HG03457 (cell line): ENCODE measurements around the gene OR10K1.
"Not testable (repeated sequence)": the region's sequence is repeated elsewhere in the genome, so short reads cannot be mapped to it uniquely, and the experiment has no call there.

Source experiments
- ATAC-seq: cut with Tn5 transposase; IDR thresholded peaks from one replicate; pipeline ENCODE4 v1.9.1; 2021; ENCODE audit warnings: moderate number of reproducible peaks; ENCODE audit not compliant: unreplicated experiment

The OR10K1 gene, protein sequence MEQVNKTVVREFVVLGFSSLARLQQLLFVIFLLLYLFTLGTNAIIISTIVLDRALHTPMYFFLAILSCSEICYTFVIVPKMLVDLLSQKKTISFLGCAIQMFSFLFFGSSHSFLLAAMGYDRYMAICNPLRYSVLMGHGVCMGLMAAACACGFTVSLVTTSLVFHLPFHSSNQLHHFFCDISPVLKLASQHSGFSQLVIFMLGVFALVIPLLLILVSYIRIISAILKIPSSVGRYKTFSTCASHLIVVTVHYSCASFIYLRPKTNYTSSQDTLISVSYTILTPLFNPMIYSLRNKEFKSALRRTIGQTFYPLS

DNA sequence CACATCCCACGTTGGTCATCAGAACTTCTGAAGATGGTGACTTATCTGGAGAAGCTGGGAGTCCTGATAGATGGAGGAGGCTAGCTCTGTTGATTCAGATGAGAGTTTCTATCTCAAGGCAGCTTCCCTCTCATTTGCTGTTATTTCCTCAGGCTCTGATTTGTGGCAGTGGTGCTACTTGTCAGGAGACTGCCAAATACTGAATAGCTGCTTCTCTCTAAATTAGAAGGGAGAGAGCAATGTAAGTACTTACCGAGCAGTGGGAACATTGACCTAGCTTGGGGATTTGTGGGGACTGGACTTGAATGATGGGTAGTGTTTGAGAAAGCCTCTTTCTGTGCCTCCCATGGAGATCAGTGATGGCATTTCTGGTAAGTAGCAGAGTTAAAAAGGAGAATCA, at the start of gene OR10K1:
TSS of gene OR10K1 (plus strand) at position 301 of the 400 bp plus-strand sequence. CDS start 3,728 bp downstream, outside the sequence.
- no peak for ATAC-seq

DNA sequence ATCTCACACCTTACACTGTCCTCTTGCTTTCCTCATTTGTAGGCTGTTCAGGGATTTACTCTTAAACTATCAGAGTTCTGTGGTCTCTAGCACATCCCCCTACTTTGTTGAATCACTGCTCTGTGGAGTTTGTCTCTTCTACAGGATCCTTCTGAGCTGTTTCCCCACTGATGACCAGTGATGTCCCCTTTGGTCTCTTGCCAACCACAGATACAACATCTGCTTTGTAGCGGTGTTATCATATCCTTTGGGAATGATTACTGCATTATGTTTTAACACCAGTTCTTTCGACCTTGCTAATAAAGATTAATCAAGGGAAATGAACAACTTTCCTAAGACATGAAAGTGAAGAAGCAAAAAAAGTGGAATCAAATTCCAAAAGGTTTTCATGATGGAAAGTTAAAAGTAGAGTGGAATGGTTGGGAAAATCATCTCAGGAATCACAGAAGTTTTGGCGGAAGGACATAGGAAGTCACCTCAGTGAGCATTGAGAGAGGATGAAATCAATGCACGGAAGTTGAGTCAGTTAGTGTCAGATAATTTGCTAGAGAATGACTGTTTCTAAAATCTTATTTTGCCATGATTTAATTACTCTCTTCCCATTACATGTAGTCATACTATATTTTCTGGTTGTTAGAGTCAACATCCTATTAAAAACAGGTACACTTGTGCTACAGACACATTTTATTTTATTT, 46.8 kb upstream of the OR10K1 start:
- no peak for ATAC-seq

DNA sequence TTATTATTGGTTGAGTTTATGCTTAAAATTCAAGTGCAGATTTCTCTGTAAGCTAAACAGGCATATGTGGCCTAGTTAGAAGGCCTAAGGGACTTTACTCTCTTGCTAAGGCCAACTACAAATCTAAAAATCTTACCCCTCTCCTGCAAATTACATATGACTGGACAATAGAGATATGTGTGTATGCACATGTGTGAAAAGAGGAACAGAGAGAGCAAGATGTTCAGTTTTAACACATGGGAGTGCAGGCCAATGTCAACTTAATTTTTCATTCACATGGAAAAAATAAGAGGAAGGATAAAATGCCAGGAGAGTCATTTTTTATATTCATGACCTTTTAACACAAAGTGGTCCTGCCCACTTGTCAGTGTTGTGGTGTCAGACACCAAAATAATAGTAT, 44.0 kb upstream of the OR10K1 start:
- no peak for ATAC-seq

DNA sequence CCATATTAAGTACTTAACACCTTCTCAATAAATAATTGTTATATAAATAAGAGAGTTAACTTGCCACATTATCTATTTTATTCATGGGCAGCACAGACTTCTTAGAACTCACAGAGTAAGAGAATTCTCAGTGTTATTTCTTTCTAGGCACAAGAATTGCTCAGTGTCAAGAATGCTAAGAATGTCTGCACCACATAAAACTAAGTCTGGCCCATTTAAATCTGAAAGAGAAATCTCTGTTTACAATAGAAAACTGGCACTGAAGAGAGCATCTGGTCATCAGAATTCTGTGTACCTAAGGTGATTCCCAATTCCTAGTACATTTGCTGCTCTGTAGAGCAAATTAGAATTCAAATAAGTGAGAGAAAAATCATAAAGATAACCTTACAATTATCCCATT, 39.4 kb upstream of the OR10K1 start:
- no peak for ATAC-seq

DNA sequence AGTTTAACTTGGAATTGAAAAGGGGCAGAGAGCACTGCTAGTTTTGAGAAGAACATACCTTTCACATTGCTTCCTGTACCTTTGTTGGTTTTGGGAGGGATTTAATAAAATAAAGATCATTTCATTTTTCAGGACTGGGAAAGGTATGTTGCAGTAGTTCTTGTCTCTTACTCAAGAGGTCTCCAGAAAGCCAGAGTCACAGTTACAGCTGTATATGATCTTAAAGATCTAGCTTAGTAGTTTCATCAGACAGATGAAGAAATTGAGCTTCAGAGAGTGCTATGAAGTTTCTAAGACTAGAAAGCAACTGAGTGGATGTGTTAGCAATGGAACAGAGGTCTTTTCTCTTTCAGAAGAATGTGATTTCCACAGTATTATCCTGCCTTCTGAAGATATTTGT, 36.6 kb upstream of the OR10K1 start:
- no peak for ATAC-seq

DNA sequence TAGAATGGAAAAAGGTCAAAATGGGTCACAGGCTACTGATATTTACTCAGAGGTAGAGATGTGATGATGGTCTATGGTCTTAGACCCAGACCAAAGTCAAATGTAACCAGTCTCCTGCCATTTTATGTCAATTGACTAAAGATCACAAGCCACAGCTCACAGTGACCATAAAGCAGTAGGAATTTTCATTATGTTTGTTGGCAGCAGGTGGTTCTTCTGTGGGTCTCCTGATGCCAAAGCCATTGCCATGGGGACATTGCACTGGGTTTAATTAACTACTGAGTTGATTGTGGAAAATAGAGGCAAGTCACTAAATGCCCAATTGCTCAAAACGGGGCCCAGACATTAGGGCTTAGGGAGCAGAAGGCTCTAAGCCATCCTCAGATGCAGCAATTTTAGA, 35.5 kb upstream of the OR10K1 start, which contains the start of gene OR10K2:
TSS of gene OR10K2 (minus strand) at position 101 of the 400 bp plus-strand sequence. CDS start 5,371 bp downstream, outside the sequence.
- ATAC-seq = no peak

DNA sequence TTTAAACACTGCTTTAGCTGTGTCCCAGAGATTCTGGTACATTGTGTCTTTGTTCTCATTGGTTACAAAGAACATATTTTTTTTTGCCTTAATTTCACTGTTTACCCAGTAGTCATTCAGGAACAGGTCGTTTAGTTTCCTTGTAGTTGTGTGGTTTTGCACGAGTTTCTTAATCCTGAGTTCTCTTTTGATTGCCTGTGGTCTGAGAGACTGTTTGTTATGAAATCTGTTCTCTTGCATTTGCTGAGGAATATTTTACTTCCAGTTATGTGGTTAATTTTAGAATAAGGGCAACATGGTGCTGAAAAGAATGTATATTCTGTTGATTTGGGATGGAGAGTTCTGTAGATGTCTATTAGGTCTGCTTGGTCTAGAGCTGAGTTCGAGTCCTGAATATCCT, 31.5 kb upstream of the OR10K1 start:
- not testable (repeated sequence) for ATAC-seq

DNA sequence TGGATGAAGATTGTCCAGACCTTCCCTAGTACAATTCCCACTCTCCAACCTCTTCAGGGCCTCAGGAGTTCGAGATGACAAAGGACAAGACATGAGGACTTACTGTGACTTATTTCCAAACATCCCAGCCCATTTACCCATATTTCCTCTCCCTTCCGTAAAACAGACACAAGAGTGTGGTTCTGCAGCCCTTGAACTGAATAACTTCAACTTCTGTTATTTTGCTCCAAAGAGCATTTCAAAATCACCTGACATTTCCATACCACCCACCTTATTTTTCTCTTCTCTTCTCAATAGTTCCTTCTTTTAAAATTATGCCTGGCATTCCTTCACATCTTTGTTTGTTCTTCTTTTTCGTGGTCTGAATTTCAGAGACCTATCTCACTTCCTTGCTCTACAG, 26.9 kb upstream of the OR10K1 start:
- ATAC-seq = no peak

DNA sequence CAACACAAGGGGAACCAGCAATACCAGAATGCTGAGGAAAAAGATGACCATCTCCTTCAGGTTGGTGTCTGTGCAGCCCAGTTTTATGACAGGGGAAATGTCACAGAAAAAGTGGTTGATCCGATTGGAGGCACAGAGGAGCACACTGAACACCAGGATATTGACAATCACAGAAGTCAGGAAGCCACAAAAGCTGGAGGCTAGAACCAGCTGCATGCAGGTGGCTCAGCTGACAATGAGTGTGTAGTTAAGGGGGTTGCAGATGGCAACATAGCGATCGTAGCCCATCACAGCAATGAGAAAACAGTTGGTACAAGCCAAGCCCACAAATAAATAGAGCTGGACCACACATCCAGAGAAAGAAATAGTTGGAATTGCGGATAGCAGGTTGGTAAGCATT, 16.3 kb upstream of the OR10K1 start:
- no peak for ATAC-seq

DNA sequence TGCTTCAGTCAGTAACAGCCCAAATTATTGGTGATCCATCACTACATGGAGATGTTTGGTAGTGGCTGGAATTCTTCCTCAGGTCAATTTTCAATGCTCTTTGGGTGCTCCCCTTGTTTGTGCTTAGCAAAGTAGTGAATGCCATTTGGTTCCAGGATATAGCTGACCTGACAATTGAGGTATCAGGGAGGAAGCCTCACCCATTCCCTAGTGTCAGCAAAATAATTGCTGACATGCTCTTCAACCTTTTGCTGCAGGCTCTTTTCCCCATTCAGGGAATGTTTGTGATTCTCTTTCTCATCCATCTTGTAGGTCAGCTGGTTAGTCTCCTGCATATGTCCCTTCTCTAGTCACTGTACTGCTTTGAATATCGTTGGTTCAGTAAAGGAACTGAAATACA, 7.1 kb upstream of the OR10K1 start:
- ATAC-seq = no peak

DNA sequence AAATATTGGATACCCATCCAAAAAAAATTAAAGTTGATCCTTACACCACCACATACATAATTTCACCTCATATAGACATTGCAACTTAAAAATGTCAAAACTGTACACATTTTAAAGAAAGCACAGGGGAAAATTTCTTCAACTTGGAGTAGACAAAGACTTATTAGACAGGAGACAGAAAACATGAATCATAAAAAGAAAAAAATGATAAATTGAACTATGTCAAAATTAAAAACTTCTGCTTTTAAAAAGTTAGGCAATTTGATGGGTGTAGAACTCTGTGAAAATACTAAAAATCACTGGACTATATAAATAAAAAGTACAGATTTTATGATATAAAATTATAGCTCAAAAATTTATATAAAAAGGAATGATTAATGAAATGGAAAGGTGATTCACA, 4.4 kb upstream of the OR10K1 start:
- no peak for ATAC-seq

DNA sequence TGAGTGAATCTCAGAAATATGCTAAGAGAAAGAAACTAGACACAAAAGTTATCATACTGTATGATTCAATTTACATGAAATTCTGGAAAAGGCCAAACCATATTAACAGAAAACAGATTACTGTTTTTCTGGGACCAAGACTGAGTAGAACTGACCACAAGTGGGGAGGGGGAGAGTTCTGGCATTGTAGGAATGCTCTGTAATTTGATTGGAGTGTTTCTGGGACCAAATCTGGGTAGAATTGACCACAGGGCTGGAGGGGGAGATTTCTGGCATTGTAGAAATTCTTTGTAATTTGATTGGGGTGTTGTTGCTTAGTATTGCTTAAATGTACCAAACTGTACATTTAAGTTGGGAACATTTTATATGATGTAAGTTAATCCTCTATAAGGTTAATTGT, 3.4 kb upstream of the OR10K1 start:
- no peak for ATAC-seq

DNA sequence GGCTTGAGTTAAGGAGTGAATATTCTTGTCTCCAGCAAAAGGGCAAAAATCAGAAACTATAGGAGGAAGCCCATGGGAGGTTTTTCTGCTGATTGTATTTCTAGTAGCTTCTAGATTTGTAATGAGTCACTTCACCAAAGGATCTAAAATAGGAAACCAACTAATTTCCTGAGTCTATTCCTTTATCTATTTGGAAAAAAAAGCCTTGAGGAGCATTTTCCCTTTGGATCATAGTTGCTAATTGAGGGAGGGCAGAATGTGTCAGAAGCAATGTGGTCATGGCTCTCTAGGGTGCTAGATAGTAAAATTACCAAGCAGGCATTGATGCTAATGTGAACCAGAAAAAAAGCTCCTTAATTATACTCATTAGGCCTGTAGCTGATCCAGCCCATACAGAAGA, 10.3 kb downstream of the OR10K1 start, which contains the start of gene OR10R2:
TSS of gene OR10R2 (plus strand) at position 301 of the 400 bp plus-strand sequence. CDS start 106 bp downstream, outside the sequence.
- no peak for ATAC-seq

DNA sequence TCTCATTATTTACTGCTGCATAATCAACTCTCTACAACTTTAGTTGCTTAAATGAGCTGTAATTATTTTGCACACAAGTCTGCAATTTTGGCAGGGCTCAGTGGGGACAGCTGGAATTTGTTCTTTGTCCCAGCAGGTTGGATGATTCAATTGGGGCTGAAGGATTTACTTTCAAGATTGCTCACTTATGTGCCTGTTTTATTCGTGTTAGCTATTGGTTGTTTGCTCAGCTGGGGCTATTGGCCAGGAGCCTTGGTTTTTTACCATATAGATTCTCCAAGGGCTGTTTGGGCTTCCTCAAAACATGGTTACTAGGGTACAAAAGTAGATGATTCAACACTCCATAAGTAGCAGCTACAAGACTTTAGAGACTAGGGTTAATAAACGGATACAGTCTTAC, 23.8 kb downstream of the OR10K1 start:
- ATAC-seq = no peak

DNA sequence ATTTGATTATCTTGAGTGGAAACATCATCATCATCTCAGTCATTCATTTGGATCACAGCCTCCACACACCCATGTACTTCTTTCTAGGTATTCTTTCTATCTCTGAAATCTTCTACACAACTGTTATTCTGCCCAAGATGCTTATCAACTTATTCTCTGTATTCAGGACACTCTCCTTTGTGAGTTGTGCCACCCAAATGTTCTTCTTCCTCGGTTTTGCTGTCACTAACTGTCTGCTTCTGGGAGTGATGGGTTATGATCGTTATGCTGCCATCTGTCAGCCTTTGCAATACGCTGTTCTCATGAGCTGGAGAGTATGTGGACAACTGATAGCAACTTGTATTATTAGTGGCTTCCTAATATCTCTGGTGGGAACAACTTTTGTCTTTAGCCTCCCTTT, 29.7 kb downstream of the OR10K1 start:
- no peak for ATAC-seq

DNA sequence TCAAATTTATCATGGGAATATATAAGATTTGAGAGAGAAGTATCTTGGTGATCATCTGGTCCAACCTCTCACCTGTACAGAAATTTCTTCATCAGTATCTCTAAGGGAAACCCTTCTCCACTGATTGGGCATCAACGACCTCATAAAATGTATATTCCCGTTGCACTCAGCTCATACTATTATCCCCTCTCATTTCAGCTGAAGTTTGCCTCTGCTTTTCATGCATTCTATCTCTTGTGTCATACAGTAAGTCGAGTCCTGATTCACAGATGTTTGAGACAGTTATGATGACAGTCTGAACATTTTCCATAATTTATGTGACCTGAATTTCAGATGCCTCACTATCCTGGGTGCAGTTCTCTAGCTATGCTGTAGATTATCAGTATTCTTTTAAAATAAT, 31.4 kb downstream of the OR10K1 start:
- ATAC-seq = no peak

DNA sequence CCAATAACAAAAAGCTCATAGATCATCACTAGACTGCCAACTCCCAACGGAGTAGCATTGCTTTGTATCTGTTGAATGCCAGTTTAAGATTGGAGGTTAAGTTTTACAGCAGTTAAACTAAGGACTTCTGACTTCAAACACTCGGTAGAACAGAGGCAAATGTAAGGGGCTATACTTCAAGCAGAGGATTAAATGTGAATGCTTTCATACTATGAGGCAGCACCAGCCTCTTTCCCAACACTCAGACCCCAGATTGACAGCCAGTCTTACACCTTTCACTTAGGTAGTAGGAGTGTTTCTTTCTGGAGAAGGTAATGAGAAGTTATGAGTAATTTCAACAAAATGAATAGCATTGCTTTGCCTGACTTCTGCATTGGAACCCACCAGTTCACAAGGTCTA, 33.2 kb downstream of the OR10K1 start:
- no peak for ATAC-seq

DNA sequence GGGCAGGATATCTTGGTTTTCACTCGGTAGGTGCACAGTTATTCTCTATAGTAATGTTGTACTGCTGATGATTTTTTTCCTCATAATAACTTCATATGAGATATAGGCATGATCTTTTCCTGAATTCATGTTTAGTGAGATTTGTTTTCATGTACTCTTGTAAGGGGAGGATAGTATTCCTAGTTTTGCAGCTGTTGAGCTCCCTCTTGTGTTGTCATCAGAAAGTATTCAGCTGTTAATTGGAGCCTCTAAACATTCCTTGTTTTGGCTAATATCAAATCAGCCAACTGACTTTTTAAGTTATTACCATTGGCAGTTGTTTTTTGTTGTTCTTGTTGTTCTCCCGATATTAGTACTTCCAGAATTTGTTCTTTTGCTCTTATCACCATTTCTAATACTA, 34.7 kb downstream of the OR10K1 start:
- no peak for ATAC-seq

DNA sequence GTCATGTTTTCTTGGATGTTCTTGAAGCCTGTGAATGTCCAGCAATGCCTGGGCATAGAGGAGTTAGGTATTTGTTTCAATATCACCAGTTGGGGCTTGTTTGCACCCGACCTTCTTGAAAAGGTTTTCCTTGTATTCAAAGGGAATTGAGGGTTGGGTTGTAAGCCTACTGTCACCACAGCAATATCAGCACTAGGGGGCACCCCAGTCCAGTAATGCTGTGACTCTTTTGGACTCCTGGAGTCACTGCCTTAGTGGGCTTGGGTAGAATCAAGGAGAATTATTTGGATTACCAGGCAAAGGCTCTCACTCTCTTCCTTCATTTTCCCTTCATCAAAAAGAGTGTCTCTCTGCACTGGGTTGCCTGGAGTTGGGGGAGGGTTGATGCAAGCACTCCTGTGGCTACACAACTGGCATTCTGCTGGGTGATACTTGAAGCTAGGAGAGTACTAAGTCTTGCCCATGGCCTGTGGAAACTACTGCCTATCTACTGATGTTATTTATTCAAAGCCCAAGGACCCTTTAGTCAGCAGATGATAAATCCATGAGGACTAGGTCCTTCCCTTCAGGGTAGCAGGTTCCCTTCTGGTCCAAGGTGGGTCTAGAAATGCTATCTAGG, 44.8 kb downstream of the OR10K1 start:
- ATAC-seq = no peak

DNA sequence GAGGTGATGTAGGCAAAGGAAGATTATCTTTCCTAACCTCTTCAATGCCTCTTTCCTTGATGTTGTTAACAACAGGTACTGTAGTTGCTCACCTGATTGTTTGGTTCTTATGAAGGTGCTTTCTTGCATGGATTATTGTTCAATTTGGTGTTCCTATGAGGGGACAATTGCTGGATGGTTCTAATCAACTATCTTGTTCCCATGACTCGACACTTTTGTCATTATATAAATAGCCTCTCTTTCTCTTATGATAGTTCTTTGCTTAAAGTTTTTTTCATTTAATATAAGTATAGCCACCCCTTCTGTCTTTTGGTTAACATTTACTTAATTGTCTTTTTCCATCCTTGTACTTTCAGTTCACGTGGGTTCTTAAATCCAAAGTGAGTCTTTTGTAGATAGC, 45.9 kb downstream of the OR10K1 start:
- ATAC-seq = no peak

DNA sequence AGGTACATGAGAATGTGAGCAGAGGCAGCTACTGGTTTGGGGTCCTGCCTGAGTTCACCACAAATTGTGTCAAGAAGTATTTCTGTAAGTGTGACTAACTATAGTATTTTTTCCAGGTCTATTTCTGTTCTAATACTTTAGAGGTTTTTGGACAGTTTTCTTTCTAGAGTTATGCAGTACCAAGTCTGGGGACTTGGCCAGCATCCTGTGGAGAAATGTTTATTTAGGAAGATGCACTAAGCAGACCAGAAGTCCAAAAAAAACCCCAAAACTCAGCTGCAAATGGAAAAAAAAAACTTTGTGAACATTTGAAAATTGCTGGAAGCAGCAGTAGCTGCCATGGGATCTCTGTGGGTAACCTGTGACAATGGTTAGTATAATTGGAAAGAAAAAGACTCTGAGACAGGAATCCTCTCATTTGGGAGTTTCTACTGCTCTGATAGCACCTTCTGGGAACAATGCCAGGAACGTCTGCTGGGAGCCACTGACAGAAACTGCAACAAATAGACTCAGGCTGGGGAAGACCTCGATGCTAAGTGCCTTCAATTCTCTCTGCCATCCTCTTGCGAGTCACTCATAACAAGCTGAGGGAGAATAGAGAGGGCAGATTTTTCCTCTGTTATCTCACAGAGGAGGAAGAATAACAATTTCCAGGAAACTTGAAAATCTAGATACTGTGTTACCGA, 48.0 kb downstream of the OR10K1 start:
- ATAC-seq = no peak
